Sigmoid colon (tissue), 4 donors: ENCODE results near the gene CPE.

ENCODE experiments used
- CTCF ChIP-seq, 4 experiments: fragments of 450-650 bp in 3 of 4; fragments of 200-600 bp in 1 of 4; IDR thresholded peaks; one replicate each; pipeline ENCODE4 v1.5.1; 2016 to 2019; ENCODE audit warnings: antibody characterized with exemption in 4 of 4, mild to moderate bottlenecking in 3 of 4, moderate library complexity in 2 of 4
- POLR2A ChIP-seq, 2 donors: fragments of 450-650 bp; IDR thresholded peaks; one replicate each; pipeline ENCODE4 v1.6.1; 2016; ENCODE audit warnings: antibody characterized with exemption in 2 of 2, mild to moderate bottlenecking in 2 of 2, moderate library complexity in 2 of 2
- POLR2AphosphoS5 ChIP-seq, 4 donors: sonication (generic); formaldehyde crosslinking; IDR thresholded peaks; one replicate each; pipeline ENCODE4 v1.6.1; 2017; ENCODE audit warnings: antibody characterized with exemption in 4 of 4

GRCh38 chr4:165461159-165461821 is 82.5 kb downstream of the CPE start:
- TF ChIP-seq POLR2A (IDR thresholded peaks at IDR 0.05) (no peak), CTCF (IDR thresholded peaks at IDR 0.05) (no peak), POLR2AphosphoS5 (IDR thresholded peaks at IDR 0.05) (no peak)
